Psoas muscle (tissue), 8 donors: ENCODE results near the gene C6. TPM values are rescaled to one million over a fixed set of nuclear protein-coding genes. Genes with fewer than 3 reads are reported as not detected.

Experiments used
- ATAC-seq, 4 donors: fragments of 200-7000 bp; cut with Tn5 transposase; one replicate each; pipeline ENCODE4 v1.9.1; 2020; ENCODE audit warnings: moderate library complexity in 3 of 4, mild to moderate bottlenecking in 2 of 4
- DNase-seq, 2 donors: peaks; one replicate each; pipeline ENCODE4 v3.0.0-alpha.2; 2020
- H3K27ac ChIP-seq: fragments of 200-600 bp; one replicate; pipeline ENCODE4 v1.8.0; 2022
- H3K27me3 ChIP-seq, 3 donors: fragments of 200-600 bp in 1 of 3; one replicate each; pipeline versions ENCODE4 v1.6.1 to v1.8.0; 2013 to 2022; ENCODE audit warnings: low read length in 2 of 3, mild to moderate bottlenecking in 2 of 3, moderate library complexity in 1 of 3; ENCODE audit not compliant: insufficient read depth in 3 of 3
- H3K36me3 ChIP-seq, 2 donors: fragments of 200-600 bp in 1 of 2; one replicate each; pipeline versions ENCODE4 v1.6.1 to v1.8.0; 2013 to 2022; ENCODE audit warnings: low read depth in 1 of 2, mild to moderate bottlenecking in 1 of 2, moderate library complexity in 1 of 2; ENCODE audit not compliant: insufficient read depth in 1 of 2
- H3K4me1 ChIP-seq: fragments of 200-600 bp; one replicate; pipeline ENCODE4 v1.8.0; 2022
- H3K4me3 ChIP-seq: fragments of 200-600 bp; one replicate; pipeline ENCODE4 v1.8.0; 2022; ENCODE audit warnings: mild to moderate bottlenecking
- H3K9me3 ChIP-seq: fragments of 200-600 bp; one replicate; pipeline ENCODE4 v1.8.0; 2022
- CTCF ChIP-seq: fragments of 200-600 bp; IDR thresholded peaks from one replicate; pipeline ENCODE4 v1.8.0; 2022; ENCODE audit warnings: antibody characterized with exemption
- WGBS, 3 donors: extraction: QIAGEN DNeasy Blood & Tissue Kit; methylation state at CpG; one replicate each; pipeline versions ENCODE4 v1.1.6 to v1.1.7; 2013; 5-methylcytosine and 5-hydroxymethylcytosine counted together
- intact Hi-C, 2 donors: fragments of 100-400 bp; cut with DNase I; formaldehyde crosslinking; loops; one replicate each; pipeline versions ENCODE4 v1.11.0 to v1.14.2; 2022
- polyA plus RNA-seq, 3 donors: library from polyadenylated mRNA; stranded (reverse); fragments of 200-250 nt; gene quantifications; one replicate each; pipeline ENCODE4 v1.2.3, GENCODE V29; 2013
- total RNA-seq, 4 donors: library from RNA; stranded (reverse); fragmentation: NEBNext Ultra II Directional in 2 of 4; extraction: Animal tissue kit (Norgen Biotek cat#: 25700) in 2 of 4; gene quantifications; one replicate each; pipeline versions ENCODE4 v1.2.1 to v1.2.4, GENCODE V29; 2021 to 2023
- donor health status: healthy with polysubstance abuse.
- donor health status: DM: no; HTN: no; CAD: no; lungs with moderate emphysema.
- donor health status: Bipolar disorder and iron deficiency.
- donor health status: healthy.
- donor health status: DM: yes; HTN: yes; CAD: no.
- donor health status: DM: no; HTN: no; CAD: no.
- donor health status: DM: no; HTN: no; CAD: no.
- donor health status: DM: yes; HTN: yes; CAD: no.

C6 gene
- total and polyA plus RNA-seq, 7 donors, result 0.13 to 1.1 (median 0.17) TPM

GRCh38 chr5:41247135-41247534 is 33.8 kb upstream of the C6 start:
- WGBS, 3 donors, result 67 to 71% (median 68%) methylated on average over 1 of the region's 1 CpG
- Histone ChIP-seq H3K9me3 (peaks cover 6% of the 10 kb centered on the region), H3K4me3 (no peak overlapping the region), H3K4me1 (no peaks in the 10 kb centered on the region), H3K27ac (no peak overlapping the region), H3K27me3 (no peaks in the 10 kb centered on the region), H3K36me3 (no peaks in the 10 kb centered on the region)
- DNase-seq (no peak), ATAC-seq (no peak)
- intact Hi-C loops, result no loop called here
- no peak for TF ChIP-seq CTCF

- no peak for DNase-seq
Measured at GRCh38 chr5:41246376-41246775, 33.0 kb upstream of the C6 start.

GRCh38 chr5:41243558-41243957 is 30.2 kb upstream of the C6 start:
- WGBS, 3 donors, result 86 to 91% (median 91%) methylated on average over 1 of the region's 1 CpG
- no peaks in the 10 kb centered on the region for H3K27me3 ChIP-seq
- ATAC-seq (no peak), DNase-seq (no peak)
- peaks cover 3% of the 10 kb centered on the region for H3K9me3 ChIP-seq
- intact Hi-C loops, result no loop called here
- TF ChIP-seq CTCF, result no peak
- H3K27ac ChIP-seq, result no peak overlapping the region
- H3K4me3 ChIP-seq, result no peak overlapping the region
- no peaks in the 10 kb centered on the region for H3K4me1 ChIP-seq
- no peaks in the 10 kb centered on the region for H3K36me3 ChIP-seq

More at GRCh38 chr5:41246376-41246775, 33.0 kb upstream of the C6 start:
- intact Hi-C loops, result no loop called here
- WGBS, 3 donors, result 46 to 72% (median 48%) methylated on average over 1 of the region's 1 CpG
- ATAC-seq, result no peak
- H3K27me3 ChIP-seq, result no peaks in the 10 kb centered on the region
- H3K36me3 ChIP-seq, result no peaks in the 10 kb centered on the region
- H3K4me3 ChIP-seq, result no peak overlapping the region
- peaks cover 6% of the 10 kb centered on the region for H3K9me3 ChIP-seq
- TF ChIP-seq CTCF, result no peak
- no peak overlapping the region for H3K27ac ChIP-seq
- no peaks in the 10 kb centered on the region for H3K4me1 ChIP-seq

- peaks cover 3% of the 10 kb centered on the region for H3K9me3 ChIP-seq
- H3K36me3 ChIP-seq, result no peaks in the 10 kb centered on the region
- TF ChIP-seq CTCF, result no peak
- ATAC-seq (no peak), DNase-seq (peak in 1 of 2 donors; percentile 36)
- H3K4me3 ChIP-seq, result no peak overlapping the region
- H3K27ac ChIP-seq, result no peak overlapping the region
- intact Hi-C loops, result no loop called here
- no peaks in the 10 kb centered on the region for H3K4me1 ChIP-seq
- no peaks in the 10 kb centered on the region for H3K27me3 ChIP-seq
- WGBS, 3 donors, result 79 to 95% (median 87%) methylated on average over 3 of the region's 3 CpGs
Measured at GRCh38 chr5:41240985-41241384, 27.7 kb upstream of the C6 start.

GRCh38 chr5:41240390-41240789 is 27.1 kb upstream of the C6 start:
- WGBS, 3 donors, result 90 to 96% (median 94%) methylated on average over 3 of the region's 3 CpGs
- no peak for ATAC-seq
- no peaks in the 10 kb centered on the region for H3K36me3 ChIP-seq
- no peak overlapping the region for H3K27ac ChIP-seq
- peaks cover 3% of the 10 kb centered on the region for H3K9me3 ChIP-seq
- no peaks in the 10 kb centered on the region for H3K4me1 ChIP-seq
- no peak for TF ChIP-seq CTCF
- no peak overlapping the region for H3K4me3 ChIP-seq
- no peak for DNase-seq
- intact Hi-C loops, result no loop called here
- no peaks in the 10 kb centered on the region for H3K27me3 ChIP-seq
